HuH-7 (cell line): Measurements from ENCODE around the gene LURAP1L.

Source experiments
- DNase-seq: peaks from one replicate; pipeline ENCODE4 v3.0.0; 2011; ENCODE audit warnings: low spot score

LURAP1L gene

GRCh38 chr9:12774861-12775678 is at the start of gene LURAP1L:
Gene LURAP1L (plus strand): TSS chr9:12775020. CDS start chr9:12775716, 696 bp downstream.
- peak; percentile 53 for DNase-seq

GRCh38 chr9:12726795-12727194 is 48.0 kb upstream of the LURAP1L start:
- DNase-seq, result no peak

GRCh38 chr9:12730198-12730597 is 44.6 kb upstream of the LURAP1L start:
- no peak for DNase-seq

- no peak for DNase-seq
Measured at GRCh38 chr9:12730927-12731326, 43.9 kb upstream of the LURAP1L start.

- DNase-seq, result no peak
Measured at GRCh38 chr9:12732971-12733370, 41.8 kb upstream of the LURAP1L start.

- no peak for DNase-seq
Measured at GRCh38 chr9:12735665-12736064, 39.2 kb upstream of the LURAP1L start.

- DNase-seq, result no peak
Measured at GRCh38 chr9:12737871-12738270, 36.9 kb upstream of the LURAP1L start.

- no peak for DNase-seq
Measured at GRCh38 chr9:12739014-12739652, 35.7 kb upstream of the LURAP1L start.

GRCh38 chr9:12740845-12741244 is 34.0 kb upstream of the LURAP1L start:
- no peak for DNase-seq

GRCh38 chr9:12748016-12748415 is 26.8 kb upstream of the LURAP1L start:
- DNase-seq, result no peak

- DNase-seq, result no peak
Measured at GRCh38 chr9:12748954-12749353, 25.9 kb upstream of the LURAP1L start.

GRCh38 chr9:12753931-12754330 is 20.9 kb upstream of the LURAP1L start:
- no peak for DNase-seq

GRCh38 chr9:12759761-12760160 is 15.1 kb upstream of the LURAP1L start:
- no peak for DNase-seq

- DNase-seq, result no peak
Measured at GRCh38 chr9:12760758-12761157, 14.1 kb upstream of the LURAP1L start.

GRCh38 chr9:12764150-12764549 is 10.7 kb upstream of the LURAP1L start:
- no peak for DNase-seq

- no peak for DNase-seq
Measured at GRCh38 chr9:12765088-12765798, 9.6 kb upstream of the LURAP1L start.

GRCh38 chr9:12766357-12766756 is 8.5 kb upstream of the LURAP1L start:
- DNase-seq, result no peak

- DNase-seq, result no peak
Measured at GRCh38 chr9:12770261-12770660, 4.6 kb upstream of the LURAP1L start.

GRCh38 chr9:12771891-12772290 is 2.9 kb upstream of the LURAP1L start:
- no peak for DNase-seq

- no peak for DNase-seq
Measured at GRCh38 chr9:12773562-12773961, 1.3 kb upstream of the LURAP1L start.

GRCh38 chr9:12775679-12776512 is 1.1 kb downstream of the LURAP1L start:
- peak; percentile 69 for DNase-seq

GRCh38 chr9:12776513-12777055 is 1.8 kb downstream of the LURAP1L start:
- DNase-seq, result no peak
